Esophagus muscularis mucosa (tissue), 3 donors: ENCODE data around the gene MAN2A1.

ENCODE experiments used
- CTCF ChIP-seq, 3 experiments: fragments of 200-600 bp in 2 of 3; fragments of 450-650 bp in 1 of 3; sonication (generic) in 2 of 3; IDR thresholded peaks; one replicate each; pipeline ENCODE4 v1.5.1; 2017 to 2019; ENCODE audit warnings: antibody characterized with exemption in 3 of 3, mild to moderate bottlenecking in 2 of 3, moderate library complexity in 1 of 3
- POLR2A ChIP-seq: fragments of 450-650 bp; IDR thresholded peaks from one replicate; pipeline ENCODE4 v1.6.1; 2017; ENCODE audit warnings: antibody characterized with exemption, moderate library complexity, mild to moderate bottlenecking, low read depth

GRCh38 chr5:109694451-109694891 is 4.7 kb downstream of the MAN2A1 start:
- TF ChIP-seq CTCF (IDR thresholded peaks at IDR 0.05) = no peak
- no peak for TF ChIP-seq POLR2A
